GM10266 (cell line): ENCODE results near the gene FAM168A.

Source experiments
- DNase-seq: peaks from one replicate; pipeline ENCODE4 v3.0.0; 2012; ENCODE audit errors: extremely low spot score
- TF ChIP-seq, protein P1 (sequence below): IDR thresholded peaks from 2 replicates; pipeline ENCODE4 v1.5.1; 2012; ENCODE audit warnings: mild to moderate bottlenecking, low read depth; ENCODE audit not compliant: control insufficient read depth, insufficient read depth; ENCODE audit errors: missing control alignments

Gene FAM168A

DNA sequence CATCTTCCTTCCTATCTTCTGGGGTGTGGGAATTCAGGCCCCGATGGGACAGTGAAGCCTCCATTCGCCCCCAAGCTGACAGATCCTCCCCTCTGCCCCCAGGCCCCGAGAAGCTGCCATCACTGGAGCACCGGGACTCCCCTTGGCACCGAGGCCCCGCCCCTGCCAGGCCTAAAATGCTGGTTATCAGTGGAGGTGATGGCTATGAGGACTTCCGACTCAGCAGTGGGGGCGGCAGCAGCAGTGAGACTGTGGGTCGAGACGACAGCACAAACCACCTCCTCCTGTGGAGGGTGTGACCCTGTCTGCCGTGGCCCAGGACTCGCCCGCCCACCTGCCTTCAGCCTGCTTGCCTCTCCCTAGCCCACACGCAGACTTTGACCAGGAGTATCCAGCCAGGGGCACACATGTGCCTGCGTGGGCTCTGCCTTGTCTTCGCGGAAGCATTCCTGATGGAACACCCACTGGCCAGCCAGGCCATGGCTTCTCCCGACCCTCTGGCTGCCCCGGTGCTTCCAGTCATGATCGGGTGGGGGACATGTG is 230.4 kb downstream of the FAM168A start:
- TF ChIP-seq, protein P1, sequence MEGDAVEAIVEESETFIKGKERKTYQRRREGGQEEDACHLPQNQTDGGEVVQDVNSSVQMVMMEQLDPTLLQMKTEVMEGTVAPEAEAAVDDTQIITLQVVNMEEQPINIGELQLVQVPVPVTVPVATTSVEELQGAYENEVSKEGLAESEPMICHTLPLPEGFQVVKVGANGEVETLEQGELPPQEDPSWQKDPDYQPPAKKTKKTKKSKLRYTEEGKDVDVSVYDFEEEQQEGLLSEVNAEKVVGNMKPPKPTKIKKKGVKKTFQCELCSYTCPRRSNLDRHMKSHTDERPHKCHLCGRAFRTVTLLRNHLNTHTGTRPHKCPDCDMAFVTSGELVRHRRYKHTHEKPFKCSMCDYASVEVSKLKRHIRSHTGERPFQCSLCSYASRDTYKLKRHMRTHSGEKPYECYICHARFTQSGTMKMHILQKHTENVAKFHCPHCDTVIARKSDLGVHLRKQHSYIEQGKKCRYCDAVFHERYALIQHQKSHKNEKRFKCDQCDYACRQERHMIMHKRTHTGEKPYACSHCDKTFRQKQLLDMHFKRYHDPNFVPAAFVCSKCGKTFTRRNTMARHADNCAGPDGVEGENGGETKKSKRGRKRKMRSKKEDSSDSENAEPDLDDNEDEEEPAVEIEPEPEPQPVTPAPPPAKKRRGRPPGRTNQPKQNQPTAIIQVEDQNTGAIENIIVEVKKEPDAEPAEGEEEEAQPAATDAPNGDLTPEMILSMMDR: no peak
- no peak for DNase-seq

DNA sequence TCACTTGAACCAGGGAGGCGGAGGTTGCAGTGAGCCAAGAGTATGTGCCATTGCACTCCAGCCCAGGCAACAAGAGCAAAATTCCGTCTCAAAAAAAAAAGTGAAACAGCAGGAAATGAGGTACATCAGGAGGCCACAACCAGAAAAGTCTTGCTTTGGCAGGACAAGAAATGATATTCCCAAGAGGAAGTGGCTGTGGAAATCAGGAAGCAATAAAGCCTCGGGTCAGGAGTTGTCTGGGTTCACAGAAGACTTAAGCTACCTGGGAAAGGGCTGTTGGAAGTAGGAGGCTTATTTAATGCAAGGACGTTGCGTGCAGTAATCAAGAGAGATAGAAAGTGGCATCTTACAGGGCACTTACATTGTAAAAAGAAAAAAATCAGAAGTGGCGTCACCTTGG is 231.0 kb downstream of the FAM168A start:
- TF ChIP-seq, protein P1: no peak
- no peak for DNase-seq

DNA sequence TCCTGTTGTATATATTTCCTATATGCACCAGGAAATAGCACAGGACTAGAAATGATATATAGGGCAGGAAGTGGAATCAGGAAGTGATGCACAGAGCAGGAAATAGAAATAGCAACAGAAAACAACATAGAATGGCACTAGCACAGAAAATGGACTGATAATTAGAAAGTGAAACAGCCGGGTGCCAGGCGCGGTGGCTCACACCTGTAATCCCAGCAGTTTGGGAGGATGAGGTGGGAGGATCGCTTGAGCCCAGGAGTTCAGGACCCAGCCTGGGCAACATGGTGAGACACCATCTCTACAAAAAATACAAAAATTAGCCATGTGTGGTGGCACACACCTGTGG is 231.7 kb downstream of the FAM168A start:
- TF ChIP-seq, protein P1: no peak
- no peak for DNase-seq

DNA sequence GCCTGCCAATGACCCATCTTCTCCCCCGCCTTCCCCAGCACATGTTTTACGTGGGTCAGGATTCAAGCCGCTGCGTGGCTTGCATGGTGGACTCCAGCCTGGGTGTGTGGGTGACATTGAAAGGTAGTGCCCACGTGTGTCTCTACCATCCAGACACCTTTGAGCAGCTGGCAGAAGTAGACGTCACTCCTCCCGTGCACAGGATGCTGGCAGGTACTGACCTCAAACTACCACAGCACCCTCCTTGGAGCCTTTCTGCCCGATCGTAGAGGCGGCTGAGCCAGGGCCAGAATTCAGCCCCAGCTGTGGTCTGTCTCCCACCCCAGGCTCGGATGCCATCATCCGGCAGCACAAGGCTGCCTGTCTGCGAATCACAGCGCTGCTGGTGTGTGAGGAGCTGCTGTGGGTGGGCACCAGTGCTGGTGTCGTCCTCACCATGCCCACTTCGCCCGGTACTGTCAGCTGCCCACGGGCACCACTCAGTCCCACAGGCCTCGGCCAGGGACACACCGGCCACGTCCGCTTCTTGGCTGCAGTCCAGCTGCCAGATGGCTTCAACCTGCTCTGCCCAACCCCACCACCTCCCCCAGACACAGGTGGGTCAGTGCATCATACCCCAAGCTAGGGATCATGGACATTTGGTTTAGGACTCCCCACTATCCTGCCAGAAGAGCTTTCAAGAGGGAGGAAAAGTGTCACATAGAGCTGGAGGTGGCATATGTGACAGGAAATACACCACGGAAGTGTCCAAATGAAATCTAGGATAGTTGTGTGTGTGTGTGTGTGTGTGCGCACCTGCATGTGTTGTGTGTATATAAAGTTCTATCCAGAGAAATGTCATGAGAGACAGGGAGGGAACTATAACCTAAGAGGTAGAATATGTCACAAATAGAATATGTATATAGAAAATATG is 232.3 kb downstream of the FAM168A start:
- TF ChIP-seq, protein P1: no peak
- DNase-seq: no peak

DNA sequence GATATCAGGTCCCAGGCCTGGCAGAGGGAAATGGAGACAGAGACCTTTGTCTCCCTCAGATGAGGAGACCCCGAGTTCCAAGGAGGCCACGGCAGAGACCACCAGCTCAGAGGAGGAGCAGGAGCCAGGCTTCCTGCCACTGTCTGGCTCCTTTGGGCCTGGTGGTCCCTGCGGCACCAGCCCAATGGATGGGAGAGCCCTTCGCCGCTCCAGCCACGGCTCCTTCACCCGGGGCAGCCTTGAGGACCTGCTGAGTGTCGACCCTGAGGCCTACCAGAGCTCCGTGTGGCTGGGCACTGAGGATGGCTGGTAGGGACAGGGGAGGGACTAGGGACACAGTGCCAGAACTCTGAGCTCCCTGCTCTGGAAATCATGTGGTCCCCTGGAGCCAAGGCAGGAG is 234.8 kb downstream of the FAM168A start:
- DNase-seq: no peak

DNA sequence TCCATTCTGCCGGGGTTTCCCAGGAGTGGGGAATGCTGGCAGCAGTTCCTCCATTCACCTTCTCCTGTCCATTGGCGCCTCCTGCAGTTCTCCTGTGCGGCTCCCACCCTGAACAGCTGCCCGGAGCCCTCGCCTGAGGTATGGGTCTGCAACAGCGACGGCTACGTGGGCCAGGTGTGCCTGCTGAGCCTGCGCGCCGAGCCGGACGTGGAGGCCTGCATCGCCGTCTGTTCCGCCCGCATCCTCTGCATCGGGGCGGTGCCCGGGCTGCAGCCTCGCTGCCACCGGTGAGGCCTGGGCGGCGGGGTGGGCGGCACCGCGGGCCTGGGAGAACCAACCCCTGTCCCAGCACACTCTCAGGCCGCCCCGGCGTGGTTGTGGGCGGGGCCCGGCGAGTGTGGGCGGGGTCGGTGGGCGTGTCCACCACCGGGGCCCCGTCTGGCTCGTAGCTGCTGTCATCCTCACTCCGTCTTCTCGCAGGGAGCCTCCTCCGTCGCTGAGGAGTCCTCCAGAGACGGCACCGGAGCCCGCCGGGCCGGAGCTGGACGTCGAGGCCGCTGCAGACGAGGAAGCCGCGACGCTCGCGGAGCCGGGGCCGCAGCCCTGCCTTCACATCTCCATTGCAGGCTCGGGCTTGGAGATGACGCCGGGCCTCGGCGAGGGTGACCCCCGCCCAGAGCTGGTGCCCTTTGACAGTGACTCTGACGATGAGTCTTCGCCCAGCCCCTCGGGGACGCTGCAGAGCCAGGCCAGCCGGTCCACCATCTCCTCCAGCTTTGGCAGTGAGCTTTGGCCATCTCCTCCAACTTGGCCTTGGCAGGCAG is 235.7 kb downstream of the FAM168A start:
- TF ChIP-seq, protein P1: no peak
- DNase-seq: no peak

More for the DNA sequence above, 234.8 kb downstream of the FAM168A start:
- TF ChIP-seq, protein P1: no peak
